ENCODE measurements around the gene PPP2R2B.

DNA sequence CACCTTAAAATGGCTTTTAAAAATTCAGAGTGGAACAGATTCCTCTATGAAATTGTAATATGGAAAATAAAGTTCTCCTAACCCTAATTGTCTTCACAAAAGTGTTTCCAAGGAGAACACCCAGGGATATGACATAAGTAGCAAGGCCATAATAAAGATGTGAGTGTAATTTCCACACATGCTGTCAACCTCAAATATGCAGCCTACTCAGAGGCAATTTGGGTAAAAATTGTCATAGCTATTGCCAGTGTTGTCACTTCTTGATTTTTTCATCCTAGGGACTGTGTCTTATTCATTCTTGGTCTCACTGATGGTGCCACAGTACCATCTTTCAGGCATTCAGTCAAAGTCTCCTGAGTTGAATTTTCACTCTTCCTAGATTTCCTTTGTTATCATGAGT lies 100.3 kb downstream of the PPP2R2B start:
- no peak for TF ChIP-seq POLR2A (IDR thresholded peaks at IDR 0.05)
- TF ChIP-seq, protein P1, sequence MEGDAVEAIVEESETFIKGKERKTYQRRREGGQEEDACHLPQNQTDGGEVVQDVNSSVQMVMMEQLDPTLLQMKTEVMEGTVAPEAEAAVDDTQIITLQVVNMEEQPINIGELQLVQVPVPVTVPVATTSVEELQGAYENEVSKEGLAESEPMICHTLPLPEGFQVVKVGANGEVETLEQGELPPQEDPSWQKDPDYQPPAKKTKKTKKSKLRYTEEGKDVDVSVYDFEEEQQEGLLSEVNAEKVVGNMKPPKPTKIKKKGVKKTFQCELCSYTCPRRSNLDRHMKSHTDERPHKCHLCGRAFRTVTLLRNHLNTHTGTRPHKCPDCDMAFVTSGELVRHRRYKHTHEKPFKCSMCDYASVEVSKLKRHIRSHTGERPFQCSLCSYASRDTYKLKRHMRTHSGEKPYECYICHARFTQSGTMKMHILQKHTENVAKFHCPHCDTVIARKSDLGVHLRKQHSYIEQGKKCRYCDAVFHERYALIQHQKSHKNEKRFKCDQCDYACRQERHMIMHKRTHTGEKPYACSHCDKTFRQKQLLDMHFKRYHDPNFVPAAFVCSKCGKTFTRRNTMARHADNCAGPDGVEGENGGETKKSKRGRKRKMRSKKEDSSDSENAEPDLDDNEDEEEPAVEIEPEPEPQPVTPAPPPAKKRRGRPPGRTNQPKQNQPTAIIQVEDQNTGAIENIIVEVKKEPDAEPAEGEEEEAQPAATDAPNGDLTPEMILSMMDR (IDR thresholded peaks at IDR 0.05) = no peak

All from transverse colon (tissue), 3 donors.